C4-2B (cell line): ENCODE data around the gene CYTH3.
"Not testable (repeated sequence)": the region's sequence is repeated elsewhere in the genome, so short reads cannot be mapped to it uniquely, and the experiment has no call there.

ENCODE experiments used
- H3K27ac ChIP-seq: fragments of 450-650 bp; 2 replicates; pipeline ENCODE4 v1.5.1; 2017
- CTCF ChIP-seq: fragments of 450-650 bp; conservative IDR thresholded peaks from 2 replicates; pipeline ENCODE4 v1.5.1; 2017; ENCODE audit warnings: mild to moderate bottlenecking
- ZFX ChIP-seq: fragments of 450-650 bp; IDR thresholded peaks from 2 replicates; pipeline ENCODE4 v1.6.1; 2017

CYTH3 gene

GRCh38 chr7:6237011-6237410 lies 35.4 kb downstream of the CYTH3 start:
- no peak for TF ChIP-seq CTCF

GRCh38 chr7:6235029-6235871 lies 37.2 kb downstream of the CYTH3 start:
- TF ChIP-seq CTCF (no peak), ZFX (no peak)
- H3K27ac ChIP-seq = no peak overlapping the region

More at GRCh38 chr7:6237011-6237410, 35.4 kb downstream of the CYTH3 start:
- peak overlapping the region; percentile 85 for H3K27ac ChIP-seq

GRCh38 chr7:6234384-6234783 lies 38.0 kb downstream of the CYTH3 start:
- TF ChIP-seq ZFX = no peak
- no peak for TF ChIP-seq CTCF
- no peak overlapping the region for H3K27ac ChIP-seq

GRCh38 chr7:6232534-6232933 lies 39.9 kb downstream of the CYTH3 start:
- no peak overlapping the region for H3K27ac ChIP-seq
- TF ChIP-seq ZFX (no peak), CTCF (no peak)

- no peak for TF ChIP-seq ZFX
- TF ChIP-seq CTCF = no peak
- H3K27ac ChIP-seq = no peak overlapping the region
Measured at GRCh38 chr7:6232116-6232515, 40.3 kb downstream of the CYTH3 start.

- H3K27ac ChIP-seq = no peak overlapping the region
- TF ChIP-seq CTCF (no peak), ZFX (no peak)
Measured at GRCh38 chr7:6231184-6231583, 41.2 kb downstream of the CYTH3 start.

- not testable (repeated sequence) for H3K27ac ChIP-seq
Measured at GRCh38 chr7:6229284-6229683, 43.1 kb downstream of the CYTH3 start.
